Measurements from ENCODE around the gene PALLD.

GRCh38 chr4:168558599-168558998 lies 61.7 kb downstream of the PALLD start:
- TF ChIP-seq CTCF (IDR thresholded peaks at IDR 0.05; ENCODE audit: poor library complexity, severe bottlenecking) (no peak), SMC3 (conservative IDR thresholded peaks at IDR 0.05; ENCODE audit: poor library complexity) (no peak), EP300 (conservative IDR thresholded peaks at IDR 0.05; ENCODE audit: poor library complexity, severe bottlenecking) (no peak), MXI1 (conservative IDR thresholded peaks at IDR 0.05; ENCODE audit: poor library complexity, severe bottlenecking) (no peak), REST (IDR thresholded peaks at IDR 0.05; ENCODE audit: borderline replicate concordance) (no peak), EZH2 (IDR thresholded peaks at IDR 0.05; ENCODE audit: borderline replicate concordance, insufficient read depth, low read length, poor library complexity, severe bottlenecking) (no peak)
